GM18520 (cell line): Measurements from ENCODE around the gene ZBTB7A.

Experiments used
- ATAC-seq: cut with Tn5 transposase; IDR thresholded peaks from one replicate; pipeline ENCODE4 v1.9.1; 2021; ENCODE audit not compliant: unreplicated experiment

Gene ZBTB7A

GRCh38 chr19:4066682-4067395, at the start of gene ZBTB7A:
ZBTB7A (minus strand) TSS chr19:4066899; CDS start chr19:4055232, 11,667 bp downstream.
- no peak for ATAC-seq

- no peak for ATAC-seq
Observed at GRCh38 chr19:4115818-4116385, 49.2 kb upstream of the ZBTB7A start.

GRCh38 chr19:4115050-4115817, 48.5 kb upstream of the ZBTB7A start:
- ATAC-seq = peak; percentile 54

GRCh38 chr19:4114181-4114580, 47.5 kb upstream of the ZBTB7A start:
- ATAC-seq = no peak

- no peak for ATAC-seq
Observed at GRCh38 chr19:4113398-4114088, 46.8 kb upstream of the ZBTB7A start.

GRCh38 chr19:4112367-4112766, 45.7 kb upstream of the ZBTB7A start:
- ATAC-seq = no peak

GRCh38 chr19:4109626-4109945, 42.9 kb upstream of the ZBTB7A start:
- no peak for ATAC-seq

GRCh38 chr19:4108767-4109625, 42.3 kb upstream of the ZBTB7A start:
- peak; percentile 53 for ATAC-seq

GRCh38 chr19:4103080-4103433, 36.4 kb upstream of the ZBTB7A start:
- no peak for ATAC-seq

- no peak for ATAC-seq
Observed at GRCh38 chr19:4102339-4103079, 35.8 kb upstream of the ZBTB7A start.

GRCh38 chr19:4101496-4101770, 34.7 kb upstream of the ZBTB7A start:
- ATAC-seq = no peak

GRCh38 chr19:4100647-4101495, 34.2 kb upstream of the ZBTB7A start:
- ATAC-seq = no peak

- no peak for ATAC-seq
Observed at GRCh38 chr19:4099041-4099764, 32.5 kb upstream of the ZBTB7A start.

GRCh38 chr19:4098493-4098892, 31.8 kb upstream of the ZBTB7A start:
- no peak for ATAC-seq

GRCh38 chr19:4097501-4097900, 30.8 kb upstream of the ZBTB7A start:
- no peak for ATAC-seq

GRCh38 chr19:4096049-4096892, 29.6 kb upstream of the ZBTB7A start:
- ATAC-seq = no peak

- ATAC-seq = no peak
Observed at GRCh38 chr19:4095488-4095844, 28.8 kb upstream of the ZBTB7A start.
